Stimulated activated CD4-positive, alpha-beta T cell treated with anti-CD3 and anti-CD28 coated beads, Interleukin-12 subunit alpha, Interleukin-12 subunit beta, amount 100 ng/mL, for 24 hours (primary cell): Measurements from ENCODE around the gene DRC7.
"Not testable (repeated sequence)": the region's sequence is repeated elsewhere in the genome, so short reads cannot be mapped to it uniquely, and the experiment has no call there.

ENCODE experiments used
- DNase-seq, 2 experiments: peaks; one replicate each; pipeline ENCODE4 v3.0.0-alpha.2; 2020; ENCODE audit warnings: low read depth in 2 of 2

Gene DRC7

GRCh38 chr16:57713596-57713995 lies 19.0 kb downstream of the DRC7 start:
- DNase-seq, result no peak

- DNase-seq, result no peak
These were observed 19.4 kb downstream of the DRC7 start for GRCh38 chr16:57714047-57714446.

- peak in 1 of 2 experiments; percentile 43 for DNase-seq
These were observed 25.6 kb downstream of the DRC7 start for GRCh38 chr16:57720142-57720575.

- DNase-seq, result no peak
These were observed 27.0 kb downstream of the DRC7 start for GRCh38 chr16:57721356-57722209.

- no peak for DNase-seq
These were observed 27.5 kb downstream of the DRC7 start for GRCh38 chr16:57722210-57722499.

GRCh38 chr16:57722651-57723050 lies 28.0 kb downstream of the DRC7 start:
- DNase-seq, result no peak

- no peak for DNase-seq
These were observed 28.6 kb downstream of the DRC7 start for GRCh38 chr16:57723170-57723569.

GRCh38 chr16:57724531-57724930 lies 29.9 kb downstream of the DRC7 start:
- no peak for DNase-seq

GRCh38 chr16:57725151-57725550 lies 30.5 kb downstream of the DRC7 start:
- DNase-seq, result no peak

- no peak for DNase-seq
These were observed 30.9 kb downstream of the DRC7 start for GRCh38 chr16:57725554-57725953.

- DNase-seq, result no peak
These were observed 31.4 kb downstream of the DRC7 start for GRCh38 chr16:57725976-57726375.

GRCh38 chr16:57726433-57726947 lies 31.9 kb downstream of the DRC7 start:
- DNase-seq, result no peak

- no peak for DNase-seq
These were observed 33.0 kb downstream of the DRC7 start for GRCh38 chr16:57727610-57728009.

GRCh38 chr16:57728336-57729181 lies 34.0 kb downstream of the DRC7 start:
- no peak for DNase-seq

GRCh38 chr16:57729182-57729484 lies 34.5 kb downstream of the DRC7 start:
- no peak for DNase-seq

GRCh38 chr16:57729852-57730251 lies 35.2 kb downstream of the DRC7 start:
- DNase-seq, result not testable (repeated sequence)

GRCh38 chr16:57730771-57731730 lies 36.4 kb downstream of the DRC7 start:
- no peak for DNase-seq

- DNase-seq, result no peak
These were observed 37.4 kb downstream of the DRC7 start for GRCh38 chr16:57732037-57732436.

- DNase-seq, result no peak
These were observed 38.1 kb downstream of the DRC7 start for GRCh38 chr16:57732714-57733113.

- no peak for DNase-seq
These were observed 39.8 kb downstream of the DRC7 start for GRCh38 chr16:57734308-57734924.
